Tibial nerve (tissue), 4 donors: ENCODE results near the gene ATP6V1D. TPM values are rescaled to one million over a fixed set of nuclear protein-coding genes. Genes with fewer than 3 reads are reported as not detected.

Source experiments
- DNase-seq, 2 donors: peaks; one replicate each; pipeline ENCODE4 v3.0.0-alpha.2; 2019; ENCODE audit warnings: low spot score in 2 of 2
- H3K27ac ChIP-seq, 4 donors: fragments of 200-600 bp; sonication (generic) in 3 of 4; one replicate each; pipeline ENCODE4 v1.5.1; 2017 to 2019; ENCODE audit warnings: mild to moderate bottlenecking in 1 of 4
- H3K27me3 ChIP-seq, 2 donors: fragments of 200-600 bp; sonication (generic) in 1 of 2; one replicate each; pipeline versions ENCODE4 v1.5.1 to v1.6.0; 2017 to 2019
- H3K36me3 ChIP-seq, 3 donors: fragments of 200-600 bp; sonication (generic); one replicate each; pipeline ENCODE4 v1.5.1; 2018 to 2019
- H3K4me1 ChIP-seq, 4 donors: fragments of 200-600 bp; sonication (generic) in 3 of 4; one replicate each; pipeline ENCODE4 v1.5.1; 2017 to 2019
- H3K4me3 ChIP-seq, 4 donors: fragments of 200-600 bp; sonication (generic) in 3 of 4; one replicate each; pipeline ENCODE4 v1.5.1; 2017 to 2019; ENCODE audit warnings: mild to moderate bottlenecking in 1 of 4, moderate library complexity in 1 of 4
- H3K9me3 ChIP-seq, 4 donors: fragments of 200-600 bp; sonication (generic) in 3 of 4; one replicate each; pipeline ENCODE4 v1.5.1; 2017 to 2019
- EP300 ChIP-seq, 2 donors: sonication (generic); formaldehyde crosslinking; IDR thresholded peaks; one replicate each; pipeline ENCODE4 v1.6.1; 2017; ENCODE audit warnings: antibody characterized with exemption in 2 of 2, mild to moderate bottlenecking in 1 of 2
- POLR2A ChIP-seq, 2 donors: fragments of 450-650 bp; IDR thresholded peaks; one replicate each; pipeline ENCODE4 v1.6.1; 2017; ENCODE audit warnings: antibody characterized with exemption in 2 of 2, mild to moderate bottlenecking in 2 of 2, moderate library complexity in 2 of 2
- WGBS, 2 donors: methylation state at CpG; one replicate each; pipeline ENCODE4 v1.1.5; 2018; 5-methylcytosine and 5-hydroxymethylcytosine counted together
- total RNA-seq, 4 donors: library from RNA; depleted of rRNA; stranded (reverse); fragments of >200 nt; gene quantifications; one replicate each; pipeline ENCODE4 v1.1.0, GENCODE V29; 2016
- TF ChIP-seq, protein P1 (sequence below), 5 experiments: fragments of 200-600 bp in 3 of 5; fragments of 450-650 bp in 2 of 5; sonication (generic) in 3 of 5; IDR thresholded peaks; one replicate each; pipeline ENCODE4 v1.5.1; 2016 to 2019; ENCODE audit warnings: antibody characterized with exemption in 5 of 5, mild to moderate bottlenecking in 3 of 5, moderate library complexity in 2 of 5

ATP6V1D gene
- total RNA-seq, 4 donors from 2014 or later: 49.6 to 91.5 (median 57.6) TPM

DNA sequence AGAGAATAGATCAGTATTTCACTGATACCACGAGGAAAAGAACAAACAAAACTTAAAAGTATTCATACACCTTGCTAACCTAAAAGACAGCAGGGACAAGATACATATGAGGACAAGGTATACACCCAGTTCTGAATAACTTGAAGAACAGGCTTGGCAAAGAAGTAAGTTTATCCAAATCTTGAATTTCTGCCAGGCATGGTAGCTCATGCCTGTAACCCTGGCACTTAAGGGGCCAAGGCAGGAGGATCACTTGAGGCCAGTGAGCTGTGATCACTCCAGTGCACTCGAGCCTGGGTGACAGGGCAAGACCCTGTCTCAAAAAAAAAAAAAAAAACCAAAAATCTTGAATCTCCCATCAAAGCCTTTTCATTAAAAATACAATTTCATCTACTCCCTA, 25.5 kb upstream of the ATP6V1D start:
- 76 to 81% methylated on average over 2 of the region's 2 CpGs for WGBS, 2 donors
- no peaks in the 10 kb centered on the region for H3K9me3 ChIP-seq
- no peaks in the 10 kb centered on the region for H3K27me3 ChIP-seq
- no peak overlapping the region for H3K27ac ChIP-seq
- H3K4me3 ChIP-seq: no peak overlapping the region
- H3K4me1 ChIP-seq: no peaks in the 10 kb centered on the region
- DNase-seq: no peak
- H3K36me3 ChIP-seq: peaks cover 7 to 66% (median 8%) of the 10 kb centered on the region in 3 donors
- TF ChIP-seq, protein P1, sequence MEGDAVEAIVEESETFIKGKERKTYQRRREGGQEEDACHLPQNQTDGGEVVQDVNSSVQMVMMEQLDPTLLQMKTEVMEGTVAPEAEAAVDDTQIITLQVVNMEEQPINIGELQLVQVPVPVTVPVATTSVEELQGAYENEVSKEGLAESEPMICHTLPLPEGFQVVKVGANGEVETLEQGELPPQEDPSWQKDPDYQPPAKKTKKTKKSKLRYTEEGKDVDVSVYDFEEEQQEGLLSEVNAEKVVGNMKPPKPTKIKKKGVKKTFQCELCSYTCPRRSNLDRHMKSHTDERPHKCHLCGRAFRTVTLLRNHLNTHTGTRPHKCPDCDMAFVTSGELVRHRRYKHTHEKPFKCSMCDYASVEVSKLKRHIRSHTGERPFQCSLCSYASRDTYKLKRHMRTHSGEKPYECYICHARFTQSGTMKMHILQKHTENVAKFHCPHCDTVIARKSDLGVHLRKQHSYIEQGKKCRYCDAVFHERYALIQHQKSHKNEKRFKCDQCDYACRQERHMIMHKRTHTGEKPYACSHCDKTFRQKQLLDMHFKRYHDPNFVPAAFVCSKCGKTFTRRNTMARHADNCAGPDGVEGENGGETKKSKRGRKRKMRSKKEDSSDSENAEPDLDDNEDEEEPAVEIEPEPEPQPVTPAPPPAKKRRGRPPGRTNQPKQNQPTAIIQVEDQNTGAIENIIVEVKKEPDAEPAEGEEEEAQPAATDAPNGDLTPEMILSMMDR (IDR thresholded peaks at IDR 0.05): no peak
- no peak for TF ChIP-seq EP300 (IDR thresholded peaks at IDR 0.05)
- no peak for TF ChIP-seq POLR2A (IDR thresholded peaks at IDR 0.05)

DNA sequence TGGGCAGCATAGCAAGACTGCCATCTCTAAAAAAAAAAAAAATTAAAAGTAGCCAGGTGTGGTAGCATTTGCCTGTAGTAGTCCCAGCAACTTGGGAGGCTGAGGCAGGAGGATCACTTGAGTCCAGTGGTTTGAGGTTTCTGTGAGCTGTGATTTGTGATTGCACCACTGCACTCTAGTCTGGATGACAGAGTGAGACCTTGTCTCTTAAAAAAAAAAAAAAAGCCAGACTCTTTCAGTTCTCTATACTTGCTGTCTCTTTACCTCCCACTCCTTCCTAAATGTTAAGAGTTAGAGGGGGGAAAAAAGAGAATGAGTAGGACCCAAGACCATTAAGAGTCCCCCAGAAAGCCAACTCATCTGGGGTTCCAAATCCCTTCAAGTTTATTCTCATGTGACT, 18.3 kb upstream of the ATP6V1D start:
- H3K36me3 ChIP-seq: peaks cover 5 to 92% (median 17%) of the 10 kb centered on the region in 3 donors
- H3K4me3 ChIP-seq: no peak overlapping the region
- TF ChIP-seq POLR2A (IDR thresholded peaks at IDR 0.05): no peak
- no peak for TF ChIP-seq EP300 (IDR thresholded peaks at IDR 0.05)
- TF ChIP-seq, protein P1 (IDR thresholded peaks at IDR 0.05): no peak
- no peaks in the 10 kb centered on the region for H3K9me3 ChIP-seq
- no peak overlapping the region for H3K27ac ChIP-seq
- no peak for DNase-seq
- peaks cover 0 to 5% (median 0%) of the 10 kb centered on the region in 4 donors for H3K4me1 ChIP-seq
- no peaks in the 10 kb centered on the region for H3K27me3 ChIP-seq

DNA sequence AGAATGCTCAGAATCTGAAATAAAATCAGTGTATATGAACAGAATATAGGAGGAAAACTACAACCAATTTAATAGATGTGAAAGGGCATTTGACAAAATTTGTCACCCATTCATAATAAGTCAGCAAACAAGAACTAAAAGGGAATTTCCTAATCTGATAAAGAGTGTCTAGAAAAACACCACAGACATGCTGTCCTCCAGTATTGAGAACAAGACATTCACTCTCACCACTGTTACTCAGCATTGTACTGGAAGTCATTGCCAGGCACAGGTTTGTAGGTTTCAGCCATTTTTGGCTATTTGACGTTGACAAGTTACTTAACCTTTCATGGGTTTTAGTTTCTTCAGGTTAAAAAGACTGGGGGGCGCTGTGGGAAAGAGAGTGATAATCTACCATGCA, 13.7 kb upstream of the ATP6V1D start:
- DNase-seq: no peak
- peaks cover 0 to 91% (median 10%) of the 10 kb centered on the region in 3 donors for H3K36me3 ChIP-seq
- 70 to 78% methylated on average over 2 of the region's 2 CpGs for WGBS, 2 donors
- H3K27me3 ChIP-seq: no peaks in the 10 kb centered on the region
- no peak for TF ChIP-seq EP300 (IDR thresholded peaks at IDR 0.05)
- TF ChIP-seq, protein P1 (IDR thresholded peaks at IDR 0.05): no peak
- no peak for TF ChIP-seq POLR2A (IDR thresholded peaks at IDR 0.05)
- H3K4me3 ChIP-seq: no peak overlapping the region
- H3K4me1 ChIP-seq: peaks cover 0 to 5% (median 0%) of the 10 kb centered on the region in 4 donors
- H3K9me3 ChIP-seq: no peaks in the 10 kb centered on the region
- H3K27ac ChIP-seq: no peak overlapping the region

DNA sequence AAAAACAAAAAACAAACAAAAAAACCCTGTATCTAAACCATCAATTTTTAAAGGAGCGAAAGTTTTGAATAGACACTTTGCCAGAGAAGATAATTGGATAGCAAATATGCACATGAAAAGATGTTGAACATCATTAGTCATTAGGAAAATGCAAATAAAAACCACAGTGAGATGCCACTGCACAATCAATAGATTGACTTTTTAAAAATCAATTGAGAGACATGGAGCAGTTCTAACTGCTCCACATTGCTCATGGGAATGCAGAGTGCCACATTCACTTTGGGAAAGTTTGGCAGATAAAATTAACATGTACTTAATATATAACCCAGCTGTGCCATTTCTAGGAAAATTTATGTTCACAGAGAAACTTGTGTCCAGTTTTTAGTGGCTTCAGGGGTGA, 13.2 kb upstream of the ATP6V1D start:
- no peak for DNase-seq
- Histone ChIP-seq H3K9me3 (no peaks in the 10 kb centered on the region), H3K27me3 (no peaks in the 10 kb centered on the region), H3K36me3 (peaks cover 0 to 92% (median 8%) of the 10 kb centered on the region in 3 donors), H3K4me1 (peaks cover 0 to 9% (median 0%) of the 10 kb centered on the region in 4 donors), H3K4me3 (no peak overlapping the region), H3K27ac (no peak overlapping the region)
- WGBS, 2 donors: 96 to 100% methylated on average over 1 of the region's 1 CpG
- TF ChIP-seq EP300 (IDR thresholded peaks at IDR 0.05): no peak
- TF ChIP-seq, protein P1 (IDR thresholded peaks at IDR 0.05): no peak
- TF ChIP-seq POLR2A (IDR thresholded peaks at IDR 0.05): no peak

DNA sequence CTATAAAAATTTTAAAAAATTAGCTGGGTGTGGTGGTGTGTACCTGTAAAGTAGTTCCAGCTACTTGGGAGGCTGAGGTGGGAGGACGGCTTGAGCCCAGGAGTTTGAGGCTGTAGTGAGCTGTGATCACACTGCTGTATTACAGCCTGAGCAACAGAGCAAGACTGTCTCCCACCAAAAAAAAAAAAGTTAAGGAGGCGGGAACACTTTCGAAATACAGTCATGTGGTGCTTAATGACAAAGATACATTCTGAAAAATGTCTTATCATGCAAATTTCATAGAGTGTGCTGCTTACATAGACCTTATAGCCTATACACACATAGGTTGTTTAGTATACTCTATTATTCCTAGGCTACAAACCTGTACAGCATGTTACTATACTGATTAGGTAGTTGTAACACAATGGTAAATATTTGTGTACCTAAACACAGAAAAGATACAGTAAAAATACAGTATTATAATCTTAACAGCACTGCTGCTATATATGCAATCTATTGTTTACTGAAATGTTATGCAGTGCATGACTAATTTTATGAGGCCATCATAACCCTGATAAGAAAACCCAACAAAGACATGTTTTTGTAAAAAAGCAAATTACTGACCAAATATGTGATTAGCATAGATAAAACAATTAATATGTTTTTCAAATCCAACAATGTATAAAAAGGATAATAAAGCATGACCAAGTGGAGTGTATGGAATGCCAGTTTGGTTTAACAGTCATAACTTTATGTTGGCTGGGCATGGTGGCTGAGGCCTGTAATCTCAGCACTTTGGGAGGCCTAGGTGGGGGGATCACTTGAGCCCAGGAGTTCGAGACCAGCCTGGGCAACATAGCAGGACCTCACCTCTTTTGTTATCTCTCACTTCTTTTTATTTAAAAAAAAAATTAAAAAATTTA, 11.9 kb upstream of the ATP6V1D start:
- DNase-seq: no peak
- H3K27me3 ChIP-seq: no peaks in the 10 kb centered on the region
- TF ChIP-seq EP300 (IDR thresholded peaks at IDR 0.05) (no peak), POLR2A (IDR thresholded peaks at IDR 0.05) (no peak)
- TF ChIP-seq, protein P1 (IDR thresholded peaks at IDR 0.05): no peak
- no peaks in the 10 kb centered on the region for H3K9me3 ChIP-seq
- WGBS, 2 donors: 90 to 94% methylated on average over 4 of the region's 4 CpGs
- H3K27ac ChIP-seq: no peak overlapping the region
- no peak overlapping the region for H3K4me3 ChIP-seq
- H3K4me1 ChIP-seq: peaks cover 0 to 17% (median 0%) of the 10 kb centered on the region in 4 donors
- H3K36me3 ChIP-seq: peaks cover 0 to 92% (median 0%) of the 10 kb centered on the region in 3 donors
